Natural killer cell (primary cell): ENCODE measurements around the gene SLC25A17. TPM values are rescaled to one million over a fixed set of nuclear protein-coding genes. Genes with fewer than 3 reads are reported as not detected.

Experiments used
- ATAC-seq, 3 donors: fragments of 150-1000 bp in 2 of 3; fragments of 200-7000 bp in 1 of 3; cut with Tn5 transposase; 1 replicate in 1 of 3; 2 replicates in 2 of 3; pipeline ENCODE4 v1.10.0; 2021; ENCODE audit warnings: mild to moderate bottlenecking in 2 of 3, moderate library complexity in 2 of 3
- DNase-seq, 2 donors: peaks; one replicate each; pipeline versions ENCODE4 v3.0.0 to v3.0.0-alpha.2; 2013 to 2021; ENCODE audit warnings: mixed read lengths in 1 of 2
- H3K27ac ChIP-seq: one replicate; pipeline ENCODE4 v1.5.1; 2013; ENCODE audit warnings: mild to moderate bottlenecking, low read length
- H3K27me3 ChIP-seq: one replicate; pipeline ENCODE4 v1.6.1; 2013; ENCODE audit warnings: low read length; ENCODE audit not compliant: control insufficient read depth, insufficient read depth
- H3K36me3 ChIP-seq: one replicate; pipeline ENCODE4 v1.6.1; 2013; ENCODE audit warnings: low read length; ENCODE audit not compliant: control insufficient read depth, insufficient read depth
- H3K4me1 ChIP-seq: one replicate; pipeline ENCODE4 v1.6.1; 2013; ENCODE audit warnings: low read length; ENCODE audit not compliant: control insufficient read depth, insufficient read depth
- H3K4me3 ChIP-seq: one replicate; pipeline ENCODE4 v1.5.1; 2013; ENCODE audit warnings: low read length
- H3K9me3 ChIP-seq: one replicate; pipeline ENCODE4 v1.6.1; 2013; ENCODE audit warnings: low read length; ENCODE audit not compliant: control insufficient read depth, insufficient read depth
- H3K27ac Mint-ChIP-seq, 2 donors: one replicate each; pipeline ENCODE4 v1.8.0; 2022; ENCODE audit warnings: mild to moderate bottlenecking in 2 of 2, mixed read lengths in 2 of 2, moderate library complexity in 1 of 2
- H3K27me3 Mint-ChIP-seq, 2 donors: one replicate each; pipeline ENCODE4 v1.8.0; 2022; ENCODE audit warnings: low read depth in 2 of 2, mixed read lengths in 2 of 2
- H3K36me3 Mint-ChIP-seq: one replicate; pipeline ENCODE4 v1.8.0; 2022; ENCODE audit warnings: mixed read lengths
- H3K4me1 Mint-ChIP-seq, 2 donors: one replicate each; pipeline ENCODE4 v1.8.0; 2022; ENCODE audit warnings: mixed read lengths in 2 of 2
- H3K4me3 Mint-ChIP-seq: one replicate; pipeline ENCODE4 v1.8.0; 2022; ENCODE audit warnings: mild to moderate bottlenecking, moderate library complexity, mixed read lengths
- H3K9me3 Mint-ChIP-seq, 2 donors: one replicate each; pipeline ENCODE4 v1.8.0; 2022; ENCODE audit warnings: mixed read lengths in 2 of 2
- CTCF ChIP-seq: fragments of 200-600 bp; IDR thresholded peaks from one replicate; pipeline ENCODE4 v1.8.0; 2022; ENCODE audit warnings: antibody characterized with exemption
- WGBS: methylation state at CpG from one replicate; pipeline ENCODE4 v1.1.7; 2013; ENCODE audit warnings: missing lambda C conversion rate; ENCODE audit not compliant: insufficient coverage; 5-methylcytosine and 5-hydroxymethylcytosine counted together
- intact Hi-C: fragments of 100-400 bp; cut with micrococcal nuclease; formaldehyde crosslinking; loops from one replicate; pipeline ENCODE4 v1.14.2; 2022
- total RNA-seq, 4 donors: library from RNA; stranded (reverse); fragments of 120-200 nt in 1 of 4; gene quantifications; one replicate each; pipeline versions ENCODE4 v1.2.3 to v1.2.4, GENCODE V29; 2013 to 2022

The SLC25A17 gene
- total RNA-seq, 3 donors from 2014 or later (not counting 1 experiment from before 2014, with no cell fraction given) = 9.2 to 13.4 (median 10.0) TPM

- Histone ChIP-seq H3K9me3 (no peaks in the 10 kb centered on the region), H3K4me3 (no peak overlapping the region), H3K27me3 (no peaks in the 10 kb centered on the region), H3K36me3 (peaks cover 3% of the 10 kb centered on the region), H3K4me1 (no peaks in the 10 kb centered on the region), H3K27ac (no peak overlapping the region)
- TF ChIP-seq CTCF = no peak
- Mint-ChIP-seq H3K4me3 (no peak overlapping the region), H3K4me1 (peaks cover 5 to 19% of the 10 kb centered on the region in 2 donors), H3K27me3 (no peaks in the 10 kb centered on the region), H3K9me3 (no peaks in the 10 kb centered on the region), H3K27ac (no peak overlapping the region), H3K36me3 (no peaks in the 10 kb centered on the region)
- 96% methylated on average over 3 of the region's 3 CpGs for WGBS
- DNase-seq (no peak), ATAC-seq (no peak)
- intact Hi-C loops = no loop called here
Observed at GRCh38 chr22:40805699-40806203, 13.4 kb downstream of the SLC25A17 start.

GRCh38 chr22:40805239-40805638 is 13.9 kb downstream of the SLC25A17 start:
- DNase-seq (no peak), ATAC-seq (no peak)
- H3K4me1 Mint-ChIP-seq = peaks cover 5 to 19% of the 10 kb centered on the region in 2 donors
- 90% methylated on average over 4 of the region's 4 CpGs for WGBS
- no peak for TF ChIP-seq CTCF
- H3K9me3 ChIP-seq = no peaks in the 10 kb centered on the region
- H3K36me3 ChIP-seq = peaks cover 3% of the 10 kb centered on the region
- no peaks in the 10 kb centered on the region for H3K4me1 ChIP-seq
- intact Hi-C loops = no loop called here
- no peaks in the 10 kb centered on the region for H3K36me3 Mint-ChIP-seq
- H3K27me3 ChIP-seq = no peaks in the 10 kb centered on the region
- no peak overlapping the region for H3K4me3 ChIP-seq
- no peaks in the 10 kb centered on the region for H3K9me3 Mint-ChIP-seq
- no peak overlapping the region for H3K27ac ChIP-seq
- H3K4me3 Mint-ChIP-seq = no peak overlapping the region
- H3K27me3 Mint-ChIP-seq = no peaks in the 10 kb centered on the region
- no peak overlapping the region for H3K27ac Mint-ChIP-seq

- no peak for ATAC-seq
- Histone ChIP-seq H3K27me3 (no peaks in the 10 kb centered on the region), H3K4me3 (no peak overlapping the region), H3K36me3 (peaks cover 3% of the 10 kb centered on the region), H3K9me3 (no peaks in the 10 kb centered on the region), H3K27ac (no peak overlapping the region), H3K4me1 (no peaks in the 10 kb centered on the region)
- TF ChIP-seq CTCF = no peak
- DNase-seq = no peak
- Mint-ChIP-seq H3K27ac (no peak overlapping the region), H3K9me3 (no peaks in the 10 kb centered on the region), H3K27me3 (no peaks in the 10 kb centered on the region), H3K4me1 (peaks cover 5 to 12% of the 10 kb centered on the region in 2 donors), H3K36me3 (no peaks in the 10 kb centered on the region), H3K4me3 (no peak overlapping the region)
- intact Hi-C loops = no loop called here
- 100% methylated on average over 1 of the region's 1 CpG for WGBS
Observed at GRCh38 chr22:40803321-40803720, 15.8 kb downstream of the SLC25A17 start.

- Mint-ChIP-seq H3K4me3 (no peak overlapping the region), H3K9me3 (no peaks in the 10 kb centered on the region), H3K27ac (no peak overlapping the region), H3K4me1 (peaks cover 0 to 1% of the 10 kb centered on the region in 2 donors), H3K27me3 (no peaks in the 10 kb centered on the region), H3K36me3 (no peaks in the 10 kb centered on the region)
- Histone ChIP-seq H3K27me3 (no peaks in the 10 kb centered on the region), H3K36me3 (peaks cover 5% of the 10 kb centered on the region), H3K9me3 (no peaks in the 10 kb centered on the region), H3K4me3 (no peak overlapping the region), H3K27ac (no peak overlapping the region), H3K4me1 (no peaks in the 10 kb centered on the region)
- DNase-seq = no peak
- ATAC-seq = no peak
- intact Hi-C loops = no loop called here
- no peak for TF ChIP-seq CTCF
- WGBS = 68% methylated on average over 2 of the region's 3 CpGs
Observed at GRCh38 chr22:40799008-40799407, 20.1 kb downstream of the SLC25A17 start.
